Measurements from ENCODE around the gene NTM. TPM values are rescaled to one million over a fixed set of nuclear protein-coding genes. Genes with fewer than 3 reads are reported as not detected.

Gene NTM
- total RNA-seq, 1 experiment from 2014 or later, result 0.73 TPM

GRCh38 chr11:131536159-131536558, 165.7 kb downstream of the NTM start:
- H3K4me3 Mint-ChIP-seq (ENCODE audit: unreplicated experiment), result no peak overlapping the region
- no peaks in the 10 kb centered on the region for H3K4me1 Mint-ChIP-seq (ENCODE audit: low read depth, unreplicated experiment)
- no peaks in the 10 kb centered on the region; the same call in none of the 2 replicates for H3K27me3 ChIP-seq (replicated peaks; ENCODE audit: control insufficient read depth, insufficient read depth, low read length)
- no peaks in the 10 kb centered on the region for H3K36me3 Mint-ChIP-seq (ENCODE audit: insufficient read depth, unreplicated experiment)
- H3K4me1 ChIP-seq, result no peaks in the 10 kb centered on the region
- H3K27ac Mint-ChIP-seq (ENCODE audit: unreplicated experiment), result no peak overlapping the region
- H3K4me3 ChIP-seq (ENCODE audit: low read depth, low read length), result no peak overlapping the region
- H3K9me3 Mint-ChIP-seq (ENCODE audit: unreplicated experiment), result no peaks in the 10 kb centered on the region
- no TSS peak for BruUV-seq (replicated peaks)
- H3K27me3 Mint-ChIP-seq (ENCODE audit: insufficient read depth, unreplicated experiment), result peaks cover 23% of the 10 kb centered on the region
- H3K9me3 ChIP-seq, result no peaks in the 10 kb centered on the region
- ChIA-PET POLR2A (no interaction called here), CTCF (no interaction called here)
- DNase-seq, result no peak
- H3K36me3 ChIP-seq (ENCODE audit: control insufficient read depth, insufficient read depth, low read length), result no peaks in the 10 kb centered on the region
- intact Hi-C loops (cut with micrococcal nuclease; ENCODE audit: unreplicated experiment), result no loop called here
- TF ChIP-seq, protein P1, sequence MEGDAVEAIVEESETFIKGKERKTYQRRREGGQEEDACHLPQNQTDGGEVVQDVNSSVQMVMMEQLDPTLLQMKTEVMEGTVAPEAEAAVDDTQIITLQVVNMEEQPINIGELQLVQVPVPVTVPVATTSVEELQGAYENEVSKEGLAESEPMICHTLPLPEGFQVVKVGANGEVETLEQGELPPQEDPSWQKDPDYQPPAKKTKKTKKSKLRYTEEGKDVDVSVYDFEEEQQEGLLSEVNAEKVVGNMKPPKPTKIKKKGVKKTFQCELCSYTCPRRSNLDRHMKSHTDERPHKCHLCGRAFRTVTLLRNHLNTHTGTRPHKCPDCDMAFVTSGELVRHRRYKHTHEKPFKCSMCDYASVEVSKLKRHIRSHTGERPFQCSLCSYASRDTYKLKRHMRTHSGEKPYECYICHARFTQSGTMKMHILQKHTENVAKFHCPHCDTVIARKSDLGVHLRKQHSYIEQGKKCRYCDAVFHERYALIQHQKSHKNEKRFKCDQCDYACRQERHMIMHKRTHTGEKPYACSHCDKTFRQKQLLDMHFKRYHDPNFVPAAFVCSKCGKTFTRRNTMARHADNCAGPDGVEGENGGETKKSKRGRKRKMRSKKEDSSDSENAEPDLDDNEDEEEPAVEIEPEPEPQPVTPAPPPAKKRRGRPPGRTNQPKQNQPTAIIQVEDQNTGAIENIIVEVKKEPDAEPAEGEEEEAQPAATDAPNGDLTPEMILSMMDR (IDR thresholded peaks at IDR 0.05; ENCODE audit: insufficient read depth in 1 of 2, low read depth in 1 of 2, low read length in 1 of 2, severe bottlenecking in 1 of 2, unreplicated experiment in 1 of 2), result no peak

- TF ChIP-seq, protein P1 (IDR thresholded peaks at IDR 0.05; ENCODE audit: insufficient read depth in 1 of 2, low read depth in 1 of 2, low read length in 1 of 2, severe bottlenecking in 1 of 2, unreplicated experiment in 1 of 2), result no peak
- no peaks in the 10 kb centered on the region for H3K36me3 ChIP-seq (ENCODE audit: control insufficient read depth, insufficient read depth, low read length)
- ChIA-PET POLR2A (no interaction called here), CTCF (no interaction called here)
- intact Hi-C loops (cut with micrococcal nuclease; ENCODE audit: unreplicated experiment), result no loop called here
- no peak overlapping the region for H3K4me3 Mint-ChIP-seq (ENCODE audit: unreplicated experiment)
- H3K36me3 Mint-ChIP-seq (ENCODE audit: insufficient read depth, unreplicated experiment), result no peaks in the 10 kb centered on the region
- no peak overlapping the region for H3K27ac Mint-ChIP-seq (ENCODE audit: unreplicated experiment)
- DNase-seq, result no peak
- H3K9me3 ChIP-seq, result no peaks in the 10 kb centered on the region
- H3K4me3 ChIP-seq (ENCODE audit: low read depth, low read length), result no peak overlapping the region
- H3K4me1 Mint-ChIP-seq (ENCODE audit: low read depth, unreplicated experiment), result no peaks in the 10 kb centered on the region
- H3K27me3 Mint-ChIP-seq (ENCODE audit: insufficient read depth, unreplicated experiment), result peaks cover 18% of the 10 kb centered on the region
- H3K9me3 Mint-ChIP-seq (ENCODE audit: unreplicated experiment), result no peaks in the 10 kb centered on the region
- H3K27me3 ChIP-seq (replicated peaks; ENCODE audit: control insufficient read depth, insufficient read depth, low read length), result no peaks in the 10 kb centered on the region; the same call in none of the 2 replicates
- no peaks in the 10 kb centered on the region for H3K4me1 ChIP-seq
- BruUV-seq (replicated peaks), result no TSS peak
Measured at GRCh38 chr11:131537196-131537595, 166.8 kb downstream of the NTM start.

GRCh38 chr11:131537748-131538147, 167.3 kb downstream of the NTM start:
- BruUV-seq (replicated peaks), result no TSS peak
- Mint-ChIP-seq H3K9me3 (ENCODE audit: unreplicated experiment) (no peaks in the 10 kb centered on the region), H3K4me1 (ENCODE audit: low read depth, unreplicated experiment) (no peaks in the 10 kb centered on the region), H3K36me3 (ENCODE audit: insufficient read depth, unreplicated experiment) (no peaks in the 10 kb centered on the region), H3K27ac (ENCODE audit: unreplicated experiment) (no peak overlapping the region), H3K27me3 (ENCODE audit: insufficient read depth, unreplicated experiment) (peaks cover 22% of the 10 kb centered on the region), H3K4me3 (ENCODE audit: unreplicated experiment) (no peak overlapping the region)
- Histone ChIP-seq H3K27me3 (replicated peaks; ENCODE audit: control insufficient read depth, insufficient read depth, low read length) (no peaks in the 10 kb centered on the region; the same call in none of the 2 replicates), H3K36me3 (ENCODE audit: control insufficient read depth, insufficient read depth, low read length) (no peaks in the 10 kb centered on the region), H3K4me3 (ENCODE audit: low read depth, low read length) (no peak overlapping the region), H3K9me3 (no peaks in the 10 kb centered on the region), H3K4me1 (no peaks in the 10 kb centered on the region)
- POLR2A ChIA-PET, result interaction anchor here (0.7 kb wide), 1 partner anchor 214 kb away, joined by 3 read pairs; no protein-coding TSS in a partner anchor
- intact Hi-C loops (cut with micrococcal nuclease; ENCODE audit: unreplicated experiment), result no loop called here
- DNase-seq, result no peak
- CTCF ChIA-PET, result no interaction called here
- TF ChIP-seq, protein P1 (IDR thresholded peaks at IDR 0.05; ENCODE audit: insufficient read depth in 1 of 2, low read depth in 1 of 2, low read length in 1 of 2, severe bottlenecking in 1 of 2, unreplicated experiment in 1 of 2), result no peak

All from Caco-2 (cell line).